ENCODE results near the gene PDGFC.

- TF ChIP-seq BHLHE40 (IDR thresholded peaks at IDR 0.05; ENCODE audit: borderline replicate concordance) = no peak
- TF ChIP-seq ZNF384 (IDR thresholded peaks at IDR 0.05) = no peak
- no peak for TF ChIP-seq TARDBP (IDR thresholded peaks at IDR 0.05)
- TF ChIP-seq SP1 (IDR thresholded peaks at IDR 0.05) = no peak
- no peak for TF ChIP-seq FOXA1 (IDR thresholded peaks at IDR 0.05)
- no peak for TF ChIP-seq CTBP1 (IDR thresholded peaks at IDR 0.05; ENCODE audit: borderline replicate concordance)
- no peak for TF ChIP-seq SUZ12 (IDR thresholded peaks at IDR 0.05)
- TF ChIP-seq NFRKB (IDR thresholded peaks at IDR 0.05) = no peak
- TF ChIP-seq HDGF (IDR thresholded peaks at IDR 0.05; ENCODE audit: borderline replicate concordance) = no peak
- no peak for TF ChIP-seq FOXK2 (IDR thresholded peaks at IDR 0.05)
- TF ChIP-seq FOXM1 (IDR thresholded peaks at IDR 0.05; ENCODE audit: borderline replicate concordance) = no peak
- no peak for TF ChIP-seq LEF1 (IDR thresholded peaks at IDR 0.05; ENCODE audit: borderline replicate concordance)
- TF ChIP-seq ELF4 (IDR thresholded peaks at IDR 0.05) = no peak
These were observed 23.5 kb downstream of the PDGFC start for GRCh38 chr4:156948133-156948532.

Measured in HEK293T (cell line).